Measurements from ENCODE around the gene MTG2. TPM values are rescaled to one million over a fixed set of nuclear protein-coding genes. Genes with fewer than 3 reads are reported as not detected.

MTG2 gene
- total and polyA plus RNA-seq, 2 of the 13 experiments (the other 11 are each of a cell fraction or from before 2014, with no cell fraction given): 20.4 to 37.8 TPM

DNA sequence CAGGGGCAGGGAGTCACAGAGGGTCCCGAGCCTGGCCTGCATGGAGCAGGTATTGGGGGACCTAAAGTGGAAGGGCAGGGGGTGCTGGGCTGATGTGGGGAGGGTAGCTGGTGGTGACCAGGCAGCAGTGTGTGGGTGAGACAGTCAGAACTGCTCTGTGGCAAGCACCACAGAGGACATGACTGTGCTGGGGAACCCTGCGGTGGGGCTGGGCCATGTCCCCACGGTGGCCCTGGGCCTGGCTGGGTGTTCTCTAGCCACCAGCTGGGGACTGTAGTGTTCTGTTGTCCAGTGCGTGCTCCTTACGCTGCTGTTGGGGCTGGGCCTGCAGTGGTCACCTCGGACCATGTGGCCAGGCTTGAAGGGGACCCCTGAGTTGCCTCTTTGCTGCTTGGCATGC, 35.7 kb upstream of the MTG2 start (continued):
- TF ChIP-seq, protein P1, sequence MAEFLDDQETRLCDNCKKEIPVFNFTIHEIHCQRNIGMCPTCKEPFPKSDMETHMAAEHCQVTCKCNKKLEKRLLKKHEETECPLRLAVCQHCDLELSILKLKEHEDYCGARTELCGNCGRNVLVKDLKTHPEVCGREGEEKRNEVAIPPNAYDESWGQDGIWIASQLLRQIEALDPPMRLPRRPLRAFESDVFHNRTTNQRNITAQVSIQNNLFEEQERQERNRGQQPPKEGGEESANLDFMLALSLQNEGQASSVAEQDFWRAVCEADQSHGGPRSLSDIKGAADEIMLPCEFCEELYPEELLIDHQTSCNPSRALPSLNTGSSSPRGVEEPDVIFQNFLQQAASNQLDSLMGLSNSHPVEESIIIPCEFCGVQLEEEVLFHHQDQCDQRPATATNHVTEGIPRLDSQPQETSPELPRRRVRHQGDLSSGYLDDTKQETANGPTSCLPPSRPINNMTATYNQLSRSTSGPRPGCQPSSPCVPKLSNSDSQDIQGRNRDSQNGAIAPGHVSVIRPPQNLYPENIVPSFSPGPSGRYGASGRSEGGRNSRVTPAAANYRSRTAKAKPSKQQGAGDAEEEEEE (CRISPR knock-in tag; IDR thresholded peaks at IDR 0.05; ENCODE audit: borderline replicate concordance): no peak
- TF ChIP-seq MZF1 (CRISPR knock-in tag; IDR thresholded peaks at IDR 0.05; ENCODE audit: borderline replicate concordance) (no peak), BORCS8-MEF2B (CRISPR knock-in tag; IDR thresholded peaks at IDR 0.05) (0 out of 2 replicates have a peak, but pooled peaks have one; percentile 21), ZNF564 (CRISPR knock-in tag; IDR thresholded peaks at IDR 0.05) (no peak), ZNF460 (CRISPR knock-in tag; IDR thresholded peaks at IDR 0.05; ENCODE audit: borderline replicate concordance) (no peak), ZNF572 (CRISPR knock-in tag; IDR thresholded peaks at IDR 0.05) (no peak), ZNF235 (CRISPR knock-in tag; IDR thresholded peaks at IDR 0.05; ENCODE audit: borderline replicate concordance) (0 out of 2 replicates have a peak, but pooled peaks have one; percentile 30), RCOR2 (CRISPR knock-in tag; IDR thresholded peaks at IDR 0.05) (no peak), SPEN (CRISPR knock-in tag; IDR thresholded peaks at IDR 0.05; ENCODE audit: low read depth) (0 out of 2 replicates have a peak, but pooled peaks have one; percentile 34), ZSCAN29 (CRISPR knock-in tag; conservative IDR thresholded peaks at IDR 0.05) (no peak), NFE2L2 (IDR thresholded peaks at IDR 0.05; ENCODE audit: low read length) (no peak), NR3C1 (CRISPR knock-in tag; IDR thresholded peaks at IDR 0.05) (no peak), EEA1 (CRISPR knock-in tag; IDR thresholded peaks at IDR 0.05; ENCODE audit: borderline replicate concordance) (no peak), ZNF251 (CRISPR knock-in tag; IDR thresholded peaks at IDR 0.05) (no peak), ZBTB1 (CRISPR knock-in tag; IDR thresholded peaks at IDR 0.05; ENCODE audit: borderline replicate concordance) (no peak), NBN (conservative IDR thresholded peaks at IDR 0.05) (no peak), ZNF776 (CRISPR knock-in tag; IDR thresholded peaks at IDR 0.05) (peak; percentile 43; the same call in 1 of the 2 replicates), ZC3H4 (CRISPR knock-in tag; IDR thresholded peaks at IDR 0.05; ENCODE audit: borderline replicate concordance) (no peak), CHD4 (IDR thresholded peaks at IDR 0.05; ENCODE audit: borderline replicate concordance, low read length) (no peak)
- TF ChIP-seq, protein P2, sequence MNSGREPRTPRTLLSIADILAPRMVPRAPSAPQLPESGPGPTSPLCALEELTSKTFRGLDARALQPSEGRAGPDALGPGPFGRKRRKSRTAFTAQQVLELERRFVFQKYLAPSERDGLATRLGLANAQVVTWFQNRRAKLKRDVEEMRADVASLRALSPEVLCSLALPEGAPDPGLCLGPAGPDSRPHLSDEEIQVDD (CRISPR knock-in tag; IDR thresholded peaks at IDR 0.05; ENCODE audit: borderline replicate concordance): no peak
- TF ChIP-seq, protein P3, sequence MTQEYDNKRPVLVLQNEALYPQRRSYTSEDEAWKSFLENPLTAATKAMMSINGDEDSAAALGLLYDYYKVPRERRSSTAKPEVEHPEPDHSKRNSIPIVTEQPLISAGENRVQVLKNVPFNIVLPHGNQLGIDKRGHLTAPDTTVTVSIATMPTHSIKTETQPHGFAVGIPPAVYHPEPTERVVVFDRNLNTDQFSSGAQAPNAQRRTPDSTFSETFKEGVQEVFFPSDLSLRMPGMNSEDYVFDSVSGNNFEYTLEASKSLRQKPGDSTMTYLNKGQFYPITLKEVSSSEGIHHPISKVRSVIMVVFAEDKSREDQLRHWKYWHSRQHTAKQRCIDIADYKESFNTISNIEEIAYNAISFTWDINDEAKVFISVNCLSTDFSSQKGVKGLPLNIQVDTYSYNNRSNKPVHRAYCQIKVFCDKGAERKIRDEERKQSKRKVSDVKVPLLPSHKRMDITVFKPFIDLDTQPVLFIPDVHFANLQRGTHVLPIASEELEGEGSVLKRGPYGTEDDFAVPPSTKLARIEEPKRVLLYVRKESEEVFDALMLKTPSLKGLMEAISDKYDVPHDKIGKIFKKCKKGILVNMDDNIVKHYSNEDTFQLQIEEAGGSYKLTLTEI (CRISPR knock-in tag; conservative IDR thresholded peaks at IDR 0.05): no peak
- TF ChIP-seq, protein P4, sequence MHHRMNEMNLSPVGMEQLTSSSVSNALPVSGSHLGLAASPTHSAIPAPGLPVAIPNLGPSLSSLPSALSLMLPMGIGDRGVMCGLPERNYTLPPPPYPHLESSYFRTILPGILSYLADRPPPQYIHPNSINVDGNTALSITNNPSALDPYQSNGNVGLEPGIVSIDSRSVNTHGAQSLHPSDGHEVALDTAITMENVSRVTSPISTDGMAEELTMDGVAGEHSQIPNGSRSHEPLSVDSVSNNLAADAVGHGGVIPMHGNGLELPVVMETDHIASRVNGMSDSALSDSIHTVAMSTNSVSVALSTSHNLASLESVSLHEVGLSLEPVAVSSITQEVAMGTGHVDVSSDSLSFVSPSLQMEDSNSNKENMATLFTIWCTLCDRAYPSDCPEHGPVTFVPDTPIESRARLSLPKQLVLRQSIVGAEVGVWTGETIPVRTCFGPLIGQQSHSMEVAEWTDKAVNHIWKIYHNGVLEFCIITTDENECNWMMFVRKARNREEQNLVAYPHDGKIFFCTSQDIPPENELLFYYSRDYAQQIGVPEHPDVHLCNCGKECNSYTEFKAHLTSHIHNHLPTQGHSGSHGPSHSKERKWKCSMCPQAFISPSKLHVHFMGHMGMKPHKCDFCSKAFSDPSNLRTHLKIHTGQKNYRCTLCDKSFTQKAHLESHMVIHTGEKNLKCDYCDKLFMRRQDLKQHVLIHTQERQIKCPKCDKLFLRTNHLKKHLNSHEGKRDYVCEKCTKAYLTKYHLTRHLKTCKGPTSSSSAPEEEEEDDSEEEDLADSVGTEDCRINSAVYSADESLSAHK (CRISPR knock-in tag; IDR thresholded peaks at IDR 0.05; ENCODE audit: borderline replicate concordance): no peak
- TF ChIP-seq, protein P5, sequence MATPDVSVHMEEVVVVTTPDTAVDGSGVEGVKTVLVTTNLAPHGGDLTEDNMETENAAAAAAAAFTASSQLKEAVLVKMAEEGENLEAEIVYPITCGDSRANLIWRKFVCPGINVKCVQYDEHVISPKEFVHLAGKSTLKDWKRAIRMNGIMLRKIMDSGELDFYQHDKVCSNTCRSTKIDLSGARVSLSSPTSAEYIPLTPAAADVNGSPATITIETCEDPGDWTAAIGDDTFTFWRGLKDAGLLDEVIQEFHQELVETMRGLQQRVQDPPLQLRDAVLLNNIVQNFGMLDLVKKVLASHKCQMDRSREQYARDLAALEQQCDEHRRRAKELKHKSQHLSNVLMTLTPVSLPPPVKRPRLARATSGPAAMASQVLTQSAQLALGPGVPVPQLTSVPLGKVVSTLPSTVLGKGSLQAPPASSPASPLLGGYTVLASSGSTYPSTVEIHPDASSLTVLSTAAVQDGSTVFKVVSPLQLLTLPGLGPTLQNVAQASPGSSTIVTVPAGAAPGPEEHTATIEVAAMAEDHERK (CRISPR knock-in tag; IDR thresholded peaks at IDR 0.05; ENCODE audit: low read depth): no peak
- TF ChIP-seq, protein P6, sequence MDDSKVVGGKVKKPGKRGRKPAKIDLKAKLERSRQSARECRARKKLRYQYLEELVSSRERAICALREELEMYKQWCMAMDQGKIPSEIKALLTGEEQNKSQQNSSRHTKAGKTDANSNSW (CRISPR knock-in tag; IDR thresholded peaks at IDR 0.05; ENCODE audit: borderline replicate concordance): no peak

Measured in HepG2 (cell line).